ENCODE data around the gene WDR64.

DNA sequence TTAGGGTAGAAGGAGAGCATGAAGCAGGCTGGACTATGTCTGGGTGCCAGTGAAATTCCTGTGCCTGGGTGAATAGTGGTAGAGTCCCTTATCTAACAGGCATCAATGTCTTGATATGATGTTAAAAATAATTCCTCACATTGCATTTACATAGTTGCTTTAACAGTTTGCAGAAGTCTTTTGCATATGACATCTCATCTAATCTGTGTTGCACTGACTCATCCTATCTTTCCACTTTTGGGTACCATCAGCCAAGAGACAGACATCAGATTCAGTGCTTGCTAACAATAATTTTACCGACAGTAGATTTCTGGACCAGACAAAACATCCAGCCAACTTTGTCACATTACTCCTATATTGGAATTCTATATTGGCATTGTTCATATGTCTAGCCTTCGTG lies 92.5 kb downstream of the WDR64 start:
- TF ChIP-seq, protein P1, sequence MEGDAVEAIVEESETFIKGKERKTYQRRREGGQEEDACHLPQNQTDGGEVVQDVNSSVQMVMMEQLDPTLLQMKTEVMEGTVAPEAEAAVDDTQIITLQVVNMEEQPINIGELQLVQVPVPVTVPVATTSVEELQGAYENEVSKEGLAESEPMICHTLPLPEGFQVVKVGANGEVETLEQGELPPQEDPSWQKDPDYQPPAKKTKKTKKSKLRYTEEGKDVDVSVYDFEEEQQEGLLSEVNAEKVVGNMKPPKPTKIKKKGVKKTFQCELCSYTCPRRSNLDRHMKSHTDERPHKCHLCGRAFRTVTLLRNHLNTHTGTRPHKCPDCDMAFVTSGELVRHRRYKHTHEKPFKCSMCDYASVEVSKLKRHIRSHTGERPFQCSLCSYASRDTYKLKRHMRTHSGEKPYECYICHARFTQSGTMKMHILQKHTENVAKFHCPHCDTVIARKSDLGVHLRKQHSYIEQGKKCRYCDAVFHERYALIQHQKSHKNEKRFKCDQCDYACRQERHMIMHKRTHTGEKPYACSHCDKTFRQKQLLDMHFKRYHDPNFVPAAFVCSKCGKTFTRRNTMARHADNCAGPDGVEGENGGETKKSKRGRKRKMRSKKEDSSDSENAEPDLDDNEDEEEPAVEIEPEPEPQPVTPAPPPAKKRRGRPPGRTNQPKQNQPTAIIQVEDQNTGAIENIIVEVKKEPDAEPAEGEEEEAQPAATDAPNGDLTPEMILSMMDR (IDR thresholded peaks at IDR 0.05): no peak
- TF ChIP-seq POLR2AphosphoS5 (IDR thresholded peaks at IDR 0.05) (no peak), POLR2A (IDR thresholded peaks at IDR 0.05) (no peak), EP300 (IDR thresholded peaks at IDR 0.05) (no peak)

All from sigmoid colon (tissue), 4 donors.